Activated CD8-positive, alpha-beta memory T cell treated with anti-CD3 and anti-CD28 coated beads for 24 hours (primary cell): ENCODE results near the gene PDE1C.
"Not testable (repeated sequence)": the region's sequence is repeated elsewhere in the genome, so short reads cannot be mapped to it uniquely, and the experiment has no call there.

ENCODE experiments used
- DNase-seq: peaks from one replicate; pipeline ENCODE4 v3.0.0-alpha.2; 2020

PDE1C gene

DNA sequence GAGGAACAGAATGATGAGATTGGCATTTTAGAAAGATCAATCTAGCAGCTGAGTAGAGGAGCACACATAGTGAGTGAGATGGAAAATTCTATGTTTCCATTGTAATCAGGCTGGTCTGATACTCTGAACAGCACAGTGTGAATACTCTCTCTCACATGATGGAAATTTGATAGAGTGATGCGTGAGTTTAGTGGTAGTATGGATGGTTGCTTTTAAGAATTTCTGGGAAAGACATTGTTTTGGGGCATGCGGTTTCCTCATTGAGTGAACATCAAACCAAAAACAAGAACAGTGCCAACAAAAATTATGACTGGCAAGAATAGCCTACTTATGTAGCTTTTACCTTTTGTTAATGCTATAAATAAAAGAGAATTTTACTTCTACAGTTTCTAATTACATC lies 183.2 kb downstream of the PDE1C start:
- no peak for DNase-seq

GRCh38 chr7:31885171-31885570 lies 185.0 kb downstream of the PDE1C start:
- no peak for DNase-seq

- DNase-seq = no peak
Observed at GRCh38 chr7:31883761-31884164, 186.4 kb downstream of the PDE1C start.

GRCh38 chr7:31882187-31882586 lies 188.0 kb downstream of the PDE1C start:
- no peak for DNase-seq

DNA sequence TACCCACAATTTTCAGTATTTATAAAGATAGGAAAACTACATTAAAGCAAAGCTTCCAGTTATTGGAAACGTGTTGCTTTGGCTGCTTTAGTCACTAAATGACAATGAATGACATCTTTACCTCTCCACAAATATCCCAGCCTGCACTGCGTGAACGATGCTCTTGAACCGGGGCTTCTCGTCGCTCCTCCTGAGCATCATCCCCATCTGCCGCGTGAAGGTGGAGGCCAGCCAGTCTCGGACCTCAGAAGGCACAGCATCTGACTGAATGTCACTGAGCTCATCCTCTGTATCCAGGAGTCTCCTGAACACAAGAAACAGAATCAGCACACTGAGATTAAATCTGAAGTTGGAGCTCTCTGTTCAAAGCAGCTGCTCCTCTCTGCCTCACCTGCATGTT lies 191.3 kb downstream of the PDE1C start:
- DNase-seq = no peak

DNA sequence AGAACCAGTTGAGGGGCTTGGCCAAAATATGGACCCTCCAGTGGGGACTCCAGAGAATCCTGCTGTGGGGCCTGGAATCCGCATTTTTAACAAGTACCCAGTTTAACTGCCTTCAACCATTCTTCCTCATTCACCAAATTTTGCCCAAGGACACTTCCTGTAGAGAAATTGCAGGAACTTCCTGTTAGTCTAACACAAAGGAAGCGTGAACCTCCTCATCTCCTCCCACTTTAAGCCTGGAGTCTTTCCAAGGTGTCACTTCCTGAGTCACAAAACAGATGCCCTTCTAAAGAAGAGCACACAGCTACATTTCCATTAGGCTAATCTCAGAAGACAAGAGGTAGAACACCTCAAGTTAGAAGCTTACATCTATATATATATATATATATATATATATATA lies 194.8 kb downstream of the PDE1C start:
- DNase-seq = no peak

DNA sequence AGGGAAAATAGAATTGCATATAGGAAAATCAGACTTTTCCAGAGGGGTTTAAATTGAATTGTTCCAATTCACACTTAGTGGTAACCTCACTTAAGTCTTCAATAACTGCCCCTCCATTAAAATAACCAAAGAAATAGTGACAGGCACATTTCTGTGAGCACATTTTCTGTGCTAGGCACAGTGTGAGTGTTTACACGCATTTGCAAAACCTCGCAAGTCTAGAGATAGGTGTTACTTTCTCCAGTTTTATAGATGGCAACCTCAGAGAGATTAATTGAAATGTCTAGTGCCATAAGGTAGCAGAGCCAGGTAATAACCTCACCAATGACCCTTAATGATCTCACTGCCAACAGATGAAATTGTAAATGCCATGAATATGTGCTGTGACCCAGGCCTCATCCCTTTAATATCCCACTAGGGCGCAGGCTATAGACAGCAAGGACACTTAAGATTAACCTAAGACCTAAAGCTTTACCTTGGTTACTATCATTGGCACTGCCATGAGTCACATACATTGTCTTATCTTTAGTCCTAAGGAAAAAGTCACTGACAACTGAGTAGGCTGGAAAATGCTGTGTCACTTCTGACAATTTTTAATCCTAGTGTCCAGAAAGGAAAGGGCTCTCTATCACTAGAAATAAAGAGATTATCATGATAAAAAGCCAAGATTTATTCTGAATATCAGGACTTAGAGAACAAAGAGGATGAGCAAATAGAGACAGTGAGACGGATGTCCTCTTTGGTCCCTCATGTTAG lies 195.4 kb downstream of the PDE1C start:
- DNase-seq = no peak

DNA sequence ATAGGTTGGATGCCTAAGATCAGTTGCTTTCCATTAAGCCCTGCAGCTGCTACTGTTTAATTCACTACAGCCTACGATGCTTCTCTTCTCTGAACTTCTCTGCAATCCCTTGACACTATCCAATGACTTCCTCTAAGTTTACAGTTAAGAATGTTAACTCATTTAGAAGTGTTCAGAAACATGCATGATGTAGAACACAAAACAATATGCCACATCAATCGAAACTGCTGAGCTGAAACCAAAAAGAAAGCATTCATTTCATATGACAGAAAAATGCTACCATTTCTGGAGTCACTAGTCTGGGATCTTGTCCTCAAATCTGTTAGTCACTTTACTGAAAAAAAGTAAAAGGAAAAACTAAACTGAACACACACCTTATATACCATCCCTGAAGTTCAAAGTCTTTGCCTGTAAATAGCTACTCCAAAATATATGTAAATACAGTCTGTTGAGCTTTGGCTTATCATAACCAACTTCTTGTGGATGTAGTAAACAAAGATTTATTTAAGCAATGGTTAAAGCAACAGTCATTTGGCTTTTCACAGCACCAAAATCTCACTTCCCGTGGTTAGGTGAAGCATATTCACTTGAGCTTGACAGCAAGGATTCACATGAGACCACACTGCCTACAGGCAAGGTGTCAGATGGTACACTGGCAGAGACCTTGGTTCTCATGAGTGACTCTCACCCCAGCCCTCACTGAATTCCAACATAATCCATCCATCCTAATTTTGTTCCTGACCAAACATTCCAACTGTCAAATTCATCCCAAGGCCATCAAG lies 196.2 kb downstream of the PDE1C start:
- DNase-seq = no peak

DNA sequence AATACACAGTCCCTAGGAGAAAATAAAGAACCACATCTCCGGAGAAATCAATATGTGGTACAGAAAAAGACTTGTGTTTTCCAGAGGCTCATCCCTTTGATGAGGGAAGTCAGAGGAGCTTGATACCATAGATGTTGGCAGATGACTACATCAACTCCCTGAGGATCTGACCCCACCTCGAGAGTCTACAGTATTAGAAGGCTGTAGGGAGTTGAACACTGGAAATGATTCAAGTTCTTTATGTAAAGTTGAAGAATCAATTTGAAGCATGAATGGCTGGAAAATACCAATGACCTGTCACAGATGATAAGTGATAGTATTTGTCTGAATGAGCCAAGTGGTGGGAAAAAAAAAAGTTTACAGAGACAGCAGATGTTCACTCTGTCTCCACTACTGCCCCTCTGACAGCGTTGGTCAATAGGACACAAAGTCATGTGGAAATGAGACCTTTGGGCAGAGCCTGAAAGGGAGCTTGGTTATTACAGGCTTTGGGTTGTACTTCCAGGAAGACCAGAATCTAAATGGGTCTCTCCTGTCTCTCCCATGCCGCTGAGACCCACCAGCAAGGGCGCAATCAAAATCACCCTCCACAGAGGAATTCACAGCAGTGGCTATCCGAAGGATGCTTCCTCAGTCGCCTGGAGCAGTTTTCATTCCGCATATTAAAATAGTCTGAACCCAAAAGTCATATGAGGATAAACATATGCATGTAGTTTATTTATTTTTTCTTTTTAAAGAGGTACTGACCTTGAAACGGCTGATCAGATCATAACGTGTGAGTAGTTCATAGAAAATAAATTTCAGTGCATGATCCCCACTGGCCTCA lies 197.4 kb downstream of the PDE1C start:
- no peak for DNase-seq

- no peak for DNase-seq
Observed at GRCh38 chr7:31864646-31865045, 205.6 kb downstream of the PDE1C start.

- DNase-seq = no peak
Observed at GRCh38 chr7:31860925-31861324, 209.3 kb downstream of the PDE1C start.

DNA sequence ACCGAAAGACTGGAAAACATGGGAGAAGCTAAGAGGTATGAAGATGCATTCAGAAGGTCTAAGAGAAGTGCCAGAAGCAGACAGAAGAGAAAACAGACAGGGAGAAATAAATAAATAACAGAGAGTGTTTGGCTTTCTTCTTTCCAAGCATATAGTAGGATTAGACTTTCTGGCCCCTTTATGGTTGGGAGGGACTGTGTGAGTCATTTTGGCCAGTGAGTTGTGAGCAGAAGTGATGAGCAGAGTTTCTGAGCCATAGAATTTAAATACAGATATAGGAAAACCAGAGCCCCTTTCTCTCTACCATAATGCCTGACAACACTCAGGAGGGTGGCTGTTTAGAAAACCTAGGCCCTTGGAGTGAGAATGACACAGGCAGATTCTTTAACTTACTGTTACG lies 212.2 kb downstream of the PDE1C start:
- DNase-seq = no peak

GRCh38 chr7:31857172-31857571 lies 213.0 kb downstream of the PDE1C start:
- DNase-seq = no peak

GRCh38 chr7:31856337-31856736 lies 213.9 kb downstream of the PDE1C start:
- DNase-seq = no peak

DNA sequence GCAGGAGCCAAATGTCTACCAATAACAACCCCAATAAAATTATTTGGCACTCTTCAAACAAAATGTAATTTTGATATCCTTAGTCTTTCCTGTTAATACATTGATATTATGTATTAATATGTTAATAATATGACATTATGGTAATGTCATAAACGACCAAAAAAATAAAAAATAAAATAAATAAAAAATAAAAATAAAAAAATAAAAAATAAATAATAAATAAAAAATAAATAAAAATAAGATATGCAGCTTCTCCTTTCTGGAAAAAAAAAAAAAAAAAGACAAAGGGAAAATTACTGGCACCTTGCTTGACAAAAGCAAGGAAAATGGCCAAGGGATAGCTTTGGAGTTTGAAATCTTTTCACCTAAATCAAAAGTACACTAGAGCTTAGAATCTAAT lies 214.7 kb downstream of the PDE1C start:
- DNase-seq = no peak

DNA sequence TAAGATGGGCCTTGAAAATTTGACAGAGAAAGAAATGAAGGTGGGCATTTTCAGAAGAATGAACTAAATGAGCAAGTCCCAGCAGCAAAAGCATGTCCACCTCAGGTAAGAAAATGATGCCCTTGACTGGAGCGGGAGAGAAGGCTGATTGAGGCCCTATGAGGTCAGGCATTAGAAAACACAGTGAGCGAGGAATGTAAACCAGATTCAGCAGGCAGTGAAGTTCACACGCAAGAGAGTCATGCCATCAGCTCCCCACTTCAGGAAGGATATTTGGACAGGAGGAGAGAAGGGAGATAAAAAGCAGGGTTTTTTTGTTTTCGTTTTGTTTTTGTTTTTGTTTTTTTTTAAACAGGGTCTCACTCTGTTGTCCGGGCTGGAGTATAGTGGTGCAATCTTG lies 216.8 kb downstream of the PDE1C start:
- DNase-seq = no peak

DNA sequence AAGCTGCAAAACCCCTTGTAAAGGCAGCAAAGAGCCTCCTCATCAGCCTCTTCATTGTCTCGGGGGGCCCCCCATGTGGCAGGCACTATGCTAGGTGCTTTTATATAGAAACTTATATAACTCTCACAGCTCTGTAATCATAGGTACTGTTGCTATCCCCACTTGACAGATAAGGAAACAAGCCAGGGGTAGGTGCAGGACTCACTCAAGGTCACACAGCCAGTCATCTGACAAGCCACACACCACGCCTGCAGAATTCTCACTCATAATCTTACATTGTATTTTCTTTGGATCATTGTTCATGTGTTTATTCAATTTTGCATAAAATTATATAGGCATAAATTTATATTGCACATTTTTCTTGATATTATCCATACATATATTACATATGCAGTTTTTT lies 217.7 kb downstream of the PDE1C start:
- DNase-seq = no peak

GRCh38 chr7:31851119-31851518 lies 219.1 kb downstream of the PDE1C start:
- no peak for DNase-seq

DNA sequence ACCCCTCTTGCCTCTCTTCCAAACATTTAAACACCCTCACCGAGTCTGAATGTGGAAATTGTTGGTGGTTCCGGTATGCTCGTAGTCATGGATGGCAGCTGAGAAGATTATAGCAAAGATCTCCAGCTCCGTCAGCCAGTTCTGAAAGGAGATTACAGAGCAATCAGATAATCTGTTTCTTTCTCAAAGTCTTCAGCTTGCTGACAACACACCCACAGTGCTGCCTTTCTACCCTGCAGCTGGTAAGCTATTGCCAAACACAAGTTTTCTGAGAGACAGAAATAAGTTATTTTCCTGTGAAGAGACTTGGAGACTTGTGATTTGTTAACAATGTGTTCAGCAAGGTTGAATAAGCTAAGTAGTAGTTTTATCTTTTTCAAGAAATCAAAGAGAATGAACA lies 219.6 kb downstream of the PDE1C start:
- DNase-seq = no peak

DNA sequence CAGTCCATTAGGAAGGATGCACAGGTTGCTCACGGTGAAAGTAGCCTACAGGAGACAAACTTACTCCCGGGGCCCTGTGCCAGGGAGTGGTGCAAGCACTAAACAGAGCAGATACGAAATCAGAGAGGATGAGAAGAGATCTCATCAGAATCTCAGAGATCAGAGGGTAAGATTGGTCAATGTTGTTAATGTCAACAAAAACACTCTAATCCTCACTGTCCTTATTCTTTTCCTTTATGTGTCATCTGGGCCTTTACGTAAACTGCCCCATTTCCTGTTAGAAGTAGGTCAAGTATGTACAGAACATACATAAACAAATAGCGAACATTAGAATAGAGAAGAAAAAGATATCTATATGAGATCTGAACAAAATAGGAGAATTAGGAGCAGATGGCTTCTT lies 220.1 kb downstream of the PDE1C start:
- DNase-seq = no peak

DNA sequence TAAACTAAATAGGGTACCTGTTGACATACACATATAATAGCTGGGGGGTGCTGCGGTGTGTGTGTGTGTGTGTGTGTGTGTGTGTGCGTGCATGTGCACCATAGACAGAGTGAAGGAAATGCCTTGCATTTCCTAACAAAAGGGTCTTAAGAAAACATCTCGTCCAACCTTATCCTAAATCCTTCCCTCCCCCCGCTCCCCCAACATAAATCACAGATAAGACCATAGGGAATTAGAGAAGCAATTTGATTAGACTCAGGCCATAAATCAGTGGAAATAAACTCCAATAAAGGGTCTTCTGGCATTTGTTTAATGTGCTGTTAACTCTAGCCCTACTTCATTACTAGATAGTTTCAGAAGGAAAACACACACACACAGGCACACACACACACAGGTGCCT lies 234.7 kb downstream of the PDE1C start:
- no peak for DNase-seq

DNA sequence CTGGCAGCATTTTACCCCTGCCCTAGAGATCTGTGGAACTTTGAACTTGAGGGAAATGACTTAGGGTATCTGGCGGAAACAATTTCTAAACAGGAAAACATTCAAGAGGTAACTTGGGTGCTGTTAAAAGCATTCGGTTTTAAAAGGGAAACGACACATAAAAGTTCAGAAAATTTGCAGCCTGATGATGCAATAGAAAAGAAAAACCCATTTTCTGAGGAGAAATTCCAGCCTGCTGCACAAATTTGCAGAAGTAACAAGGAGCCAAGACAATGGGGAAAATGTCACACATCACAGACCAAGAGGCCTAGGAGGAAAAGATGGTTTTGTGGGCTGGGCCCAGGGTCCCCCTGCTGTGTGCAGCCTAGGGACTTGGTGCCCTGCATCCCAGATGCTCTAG lies 236.6 kb downstream of the PDE1C start:
- not testable (repeated sequence) for DNase-seq

- no peak for DNase-seq
Observed at GRCh38 chr7:31828520-31828919, 241.7 kb downstream of the PDE1C start.

GRCh38 chr7:31825576-31825975 lies 244.6 kb downstream of the PDE1C start:
- no peak for DNase-seq
